ENCODE measurements around the gene NNT.
"Not testable (repeated sequence)": the region's sequence is repeated elsewhere in the genome, so short reads cannot be mapped to it uniquely, and the experiment has no call there.

NNT gene

GRCh38 chr5:43674536-43674935, 71.6 kb downstream of the NNT start:
- no peak for DNase-seq

- DNase-seq, result no peak
Observed at GRCh38 chr5:43675357-43675756, 72.4 kb downstream of the NNT start.

DNA sequence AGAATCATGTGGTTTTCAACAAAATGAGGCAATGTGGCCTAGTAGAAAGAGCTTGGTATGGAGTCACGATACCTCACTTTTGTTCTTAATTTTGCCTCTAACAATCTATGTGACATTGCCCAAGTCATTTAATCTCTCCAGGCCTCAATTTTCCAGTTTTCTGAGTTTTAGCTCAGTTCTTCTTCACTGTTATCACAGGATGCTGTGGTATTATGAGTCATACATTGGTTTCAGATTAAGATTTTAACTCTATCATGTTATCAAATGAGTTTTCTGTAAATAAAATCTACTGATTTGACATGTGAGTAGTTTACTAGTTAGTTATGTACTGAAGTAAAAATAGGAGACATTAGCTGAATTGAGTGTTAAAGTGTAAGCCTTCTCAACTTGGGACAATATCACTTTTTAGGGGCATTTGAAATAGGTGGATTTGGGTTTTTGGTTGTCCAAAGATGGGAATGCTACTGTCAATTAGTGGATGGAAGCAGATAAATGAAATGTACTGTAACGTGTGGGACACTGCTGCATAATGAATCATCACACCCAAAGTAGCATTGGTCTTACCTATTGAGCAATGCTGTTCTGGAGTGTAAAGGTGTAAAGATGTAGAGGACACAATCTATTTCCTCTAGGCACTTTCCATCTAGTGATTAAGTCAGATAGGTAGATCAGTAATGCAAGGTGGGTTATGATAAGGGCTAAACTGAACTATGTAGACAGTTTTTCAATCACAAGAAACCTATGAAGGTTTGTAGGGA, 73.3 kb downstream of the NNT start:
- no peak for DNase-seq

DNA sequence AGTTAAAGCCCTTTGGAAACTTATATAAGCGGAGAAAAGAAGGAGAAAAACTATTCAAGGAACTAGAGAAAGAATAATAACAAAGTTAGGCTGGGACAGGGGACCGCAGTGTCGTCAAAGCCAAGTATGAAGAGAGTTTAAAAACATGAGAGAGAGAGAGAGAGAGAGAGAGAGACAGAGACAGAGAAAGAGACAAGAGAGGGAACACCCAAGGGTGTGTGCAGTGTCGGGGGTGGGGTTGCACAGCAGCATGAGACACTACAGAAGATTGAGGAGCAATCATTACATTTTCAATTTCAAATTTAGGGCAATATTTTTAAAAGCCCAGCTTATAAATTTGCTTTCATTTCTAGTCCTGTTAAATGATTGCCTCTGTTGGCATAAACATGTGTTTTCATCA, 74.3 kb downstream of the NNT start:
- no peak for DNase-seq

GRCh38 chr5:43679214-43679613, 76.2 kb downstream of the NNT start:
- DNase-seq, result no peak

DNA sequence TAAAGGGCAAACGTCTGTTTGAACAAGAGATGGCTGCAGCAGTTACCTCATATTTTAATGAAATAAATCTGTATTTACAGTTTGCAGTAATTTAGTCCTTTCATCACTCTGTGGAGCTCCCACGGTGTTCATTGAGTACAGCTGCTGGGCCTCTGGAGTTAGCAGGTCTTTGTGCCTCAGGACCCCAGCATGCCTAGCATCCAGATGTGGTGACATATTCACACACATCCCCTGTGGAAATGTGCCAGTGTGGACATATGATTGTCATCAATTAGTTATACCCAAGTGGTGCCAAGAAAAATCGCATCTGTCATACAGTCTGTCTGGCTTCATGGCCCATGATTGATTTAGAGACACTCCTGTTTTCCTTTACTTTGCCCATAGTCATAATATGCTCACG, 77.3 kb downstream of the NNT start:
- DNase-seq, result no peak

DNA sequence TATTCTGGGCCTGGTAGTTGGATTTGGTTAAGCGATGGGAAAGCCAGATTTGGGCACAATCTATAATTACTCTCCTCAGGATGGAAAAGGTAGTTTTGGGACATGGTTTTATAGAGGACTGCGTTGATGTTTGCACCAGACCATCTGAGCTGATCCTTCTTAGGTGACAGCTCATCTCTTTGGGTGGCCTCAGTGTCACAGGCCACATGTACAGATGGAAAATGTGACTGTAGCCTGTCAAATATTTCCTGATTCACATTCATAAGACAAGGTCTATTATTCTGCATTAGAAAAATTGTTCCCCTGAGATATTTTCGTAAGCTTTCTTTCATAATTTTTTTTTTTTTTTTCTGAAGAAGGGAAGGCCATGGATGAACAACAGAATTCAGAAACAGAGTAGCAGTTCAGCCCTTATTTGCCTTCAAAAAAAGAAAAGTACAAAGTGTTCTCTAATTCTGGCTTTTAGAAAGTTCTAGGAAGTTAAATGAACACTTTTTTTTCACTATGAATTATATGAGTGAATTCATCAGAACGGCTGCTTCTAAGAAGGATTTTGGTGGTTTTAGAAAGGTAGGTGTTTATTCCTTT, 81.0 kb downstream of the NNT start:
- DNase-seq, result no peak

DNA sequence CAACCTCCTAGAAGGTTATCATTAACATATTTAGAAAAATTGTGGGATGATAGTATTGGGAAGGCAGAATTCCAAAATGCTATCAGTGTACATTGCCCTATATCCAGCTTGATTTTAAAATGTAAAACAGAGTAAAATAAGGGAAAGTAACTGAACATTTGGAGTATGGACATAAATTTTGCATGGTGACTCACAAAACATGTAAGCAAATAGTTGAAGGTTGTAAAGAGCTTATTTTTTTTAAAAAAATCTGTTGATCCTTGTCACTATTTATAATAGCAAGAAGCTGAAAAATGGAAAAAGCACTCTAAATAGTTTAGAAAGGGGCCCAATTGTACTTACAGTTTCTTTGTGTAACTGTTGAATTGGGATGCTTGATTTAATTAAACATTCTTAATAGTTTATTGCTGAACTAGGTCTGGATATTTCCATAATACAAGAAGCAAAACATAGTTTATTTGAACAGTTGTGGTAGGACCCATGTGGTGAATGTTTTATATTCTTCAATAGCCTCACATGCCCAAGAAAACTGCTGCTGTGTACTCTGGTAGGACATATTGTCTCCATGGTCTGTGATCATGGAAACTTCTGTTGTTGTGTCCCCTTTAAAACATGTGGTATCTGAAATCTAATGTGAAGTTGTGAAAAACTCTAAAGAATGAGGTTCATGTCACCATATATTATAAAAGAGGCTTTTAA, 82.4 kb downstream of the NNT start:
- no peak for DNase-seq

DNA sequence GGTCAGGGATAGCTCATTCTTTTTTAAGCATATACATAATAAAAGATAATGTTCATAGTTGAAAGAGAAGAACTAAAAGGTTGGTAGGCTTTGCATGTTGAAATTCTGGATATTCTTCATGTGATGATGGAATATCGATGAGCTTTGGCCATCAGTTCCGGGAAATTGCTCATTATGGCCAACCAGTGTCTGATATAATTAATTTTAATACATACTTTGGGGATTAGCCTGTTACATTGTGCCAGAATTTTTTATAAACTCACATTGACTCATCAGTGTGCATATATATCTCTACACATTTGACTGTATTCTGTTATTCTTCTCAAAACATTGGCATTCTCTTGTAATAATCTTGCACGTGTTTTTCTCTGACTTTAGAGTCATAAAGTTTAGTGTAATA, 84.3 kb downstream of the NNT start:
- no peak for DNase-seq

DNA sequence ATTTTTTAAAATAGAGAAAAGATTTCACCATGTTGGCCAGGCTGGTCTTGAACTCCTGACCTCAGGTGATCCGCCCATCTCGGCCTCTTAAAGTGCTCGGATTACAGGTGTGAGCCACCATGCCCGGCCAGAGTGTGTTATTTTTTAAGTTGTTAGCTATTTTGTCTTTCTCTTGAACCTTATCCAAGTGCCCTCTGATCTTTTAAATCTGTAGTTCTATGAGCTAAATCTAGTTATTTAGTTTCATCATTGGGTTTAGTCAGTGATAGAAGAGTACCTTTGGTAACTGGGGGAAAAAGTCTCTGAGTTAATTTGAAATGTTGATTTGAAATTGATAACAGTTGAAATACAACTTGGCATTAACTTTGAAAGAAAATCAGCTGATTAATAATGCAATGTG, 88.3 kb downstream of the NNT start:
- DNase-seq, result no peak

GRCh38 chr5:43691893-43692292, 88.9 kb downstream of the NNT start:
- no peak for DNase-seq

DNA sequence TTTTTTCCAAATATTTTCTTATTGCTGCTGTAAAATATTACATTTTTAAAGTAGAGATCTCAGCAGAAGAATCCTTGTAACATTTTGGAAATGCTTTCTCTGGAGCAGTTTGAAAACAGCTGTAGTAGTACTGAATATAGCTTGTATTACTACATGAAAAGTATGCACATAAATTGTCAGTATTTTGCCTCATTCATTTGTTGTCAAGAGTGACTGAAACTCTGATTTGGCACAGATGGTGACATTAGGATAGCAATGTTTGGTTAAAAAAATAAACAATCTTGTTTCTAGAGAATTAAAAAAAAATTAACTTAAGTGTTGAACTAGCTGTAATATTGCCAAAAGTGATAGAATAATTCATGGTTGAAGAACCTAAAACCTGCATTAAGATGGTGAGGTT, 90.4 kb downstream of the NNT start:
- no peak for DNase-seq

- DNase-seq, result no peak
Observed at GRCh38 chr5:43694027-43694426, 91.0 kb downstream of the NNT start.

- DNase-seq, result not testable (repeated sequence)
Observed at GRCh38 chr5:43696444-43696843, 93.5 kb downstream of the NNT start.

GRCh38 chr5:43699910-43700309, 96.9 kb downstream of the NNT start:
- no peak for DNase-seq

DNA sequence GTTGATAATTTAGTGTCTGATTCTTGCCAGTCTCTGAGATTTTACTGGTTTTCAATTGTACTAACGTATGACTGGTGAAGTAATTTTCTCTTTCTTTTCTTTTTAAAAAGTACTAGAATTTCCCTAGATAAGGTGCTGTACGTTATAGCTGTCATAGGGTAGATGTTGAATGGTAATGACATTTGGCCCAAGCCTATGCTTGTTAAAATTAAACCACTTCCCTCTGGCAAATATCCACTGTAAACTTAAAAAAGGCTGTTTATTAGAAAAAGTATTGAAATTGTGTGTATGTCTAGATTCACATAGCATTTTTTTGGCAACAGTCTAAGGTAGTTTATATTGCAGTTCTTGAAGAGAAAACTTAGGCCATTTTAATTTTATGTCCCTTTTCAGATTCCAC, 97.6 kb downstream of the NNT start:
- DNase-seq, result no peak

DNA sequence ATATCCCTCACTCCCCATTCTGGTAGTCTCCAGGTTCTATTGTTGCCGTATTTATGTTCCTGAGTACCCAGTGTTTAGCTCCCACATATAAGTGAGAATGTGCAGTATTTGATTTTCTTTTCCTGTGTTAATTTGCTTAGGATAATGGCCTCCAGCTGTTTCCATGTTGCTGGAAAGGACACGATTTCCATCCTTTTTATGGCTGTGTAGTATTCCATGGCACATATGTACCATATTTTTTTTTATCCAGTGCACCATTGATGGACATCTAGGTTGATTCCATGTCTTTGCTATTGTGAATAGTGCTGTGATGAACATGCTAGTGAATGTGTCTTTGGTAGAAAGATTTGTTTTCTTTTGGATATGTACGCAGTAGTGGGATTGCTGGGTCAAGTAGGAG, 98.2 kb downstream of the NNT start:
- DNase-seq, result no peak

- DNase-seq, result no peak
Observed at GRCh38 chr5:43702293-43702692, 99.3 kb downstream of the NNT start.

DNA sequence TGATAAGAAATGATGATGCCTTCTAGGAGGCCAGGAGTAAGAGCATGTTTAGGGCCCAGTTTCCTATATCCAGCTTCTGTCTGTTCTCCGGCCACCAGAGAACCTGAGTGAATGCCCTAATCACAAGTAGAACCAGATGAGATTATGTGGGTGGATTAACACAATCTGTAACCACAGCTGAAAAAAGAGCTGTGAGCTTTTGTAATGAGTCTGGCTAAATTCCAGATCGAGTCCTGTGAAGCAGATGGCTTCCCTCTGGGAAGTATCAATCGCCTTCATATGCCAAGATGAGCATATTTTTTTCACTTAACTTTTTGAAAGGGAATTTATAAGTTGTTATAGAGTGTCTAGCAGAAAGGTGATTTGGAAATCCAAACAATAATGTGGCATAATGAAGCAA, 99.8 kb downstream of the NNT start:
- no peak for DNase-seq

- DNase-seq, result no peak
Observed at GRCh38 chr5:43704243-43704642, 101.3 kb downstream of the NNT start.

GRCh38 chr5:43706576-43706975, 103.6 kb downstream of the NNT start:
- not testable (repeated sequence) for DNase-seq

DNA sequence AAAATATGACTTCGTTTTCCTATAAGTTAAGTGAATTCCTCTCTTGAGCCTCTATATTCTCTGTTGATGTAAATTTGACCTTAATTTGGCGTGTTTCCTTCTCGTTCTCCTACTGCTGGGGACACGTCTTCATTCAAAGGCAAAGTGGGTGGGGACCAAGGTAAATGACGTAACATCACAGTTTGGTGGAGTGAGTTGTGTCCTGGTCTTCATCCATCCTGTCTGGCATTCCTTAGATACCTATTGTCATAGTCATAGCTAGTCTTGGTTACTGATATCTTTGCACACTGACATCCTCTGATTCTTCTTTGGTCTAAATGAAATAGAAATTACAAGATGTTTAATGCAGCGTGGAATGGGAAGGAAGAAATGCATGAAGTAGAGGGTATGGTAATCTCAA, 108.5 kb downstream of the NNT start:
- no peak for DNase-seq

- DNase-seq, result no peak
Observed at GRCh38 chr5:43712081-43712480, 109.1 kb downstream of the NNT start.

GRCh38 chr5:43719783-43720182, 116.8 kb downstream of the NNT start:
- not testable (repeated sequence) for DNase-seq

All from inflammatory macrophage treated with lipopolysaccharide for 1 hour (primary cell).